Muscle layer of duodenum (tissue), 2 donors: Measurements from ENCODE around the gene BMS1.
"Not testable (repeated sequence)": the region's sequence is repeated elsewhere in the genome, so short reads cannot be mapped to it uniquely, and the experiment has no call there.

Source experiments
- H3K27ac ChIP-seq: one replicate; pipeline ENCODE4 v1.7.0; 2013; ENCODE audit warnings: mild to moderate bottlenecking, low read length
- H3K27me3 ChIP-seq: one replicate; pipeline ENCODE4 v1.7.0; 2013; ENCODE audit warnings: low read depth, mild to moderate bottlenecking, control low read depth, low read length
- H3K36me3 ChIP-seq, 2 donors: one replicate each; pipeline ENCODE4 v1.7.0; 2013; ENCODE audit warnings: low read length in 2 of 2, control low read depth in 1 of 2, mild to moderate bottlenecking in 1 of 2; ENCODE audit not compliant: insufficient read depth in 2 of 2, control insufficient read depth in 1 of 2
- H3K4me1 ChIP-seq, 2 donors: one replicate each; pipeline ENCODE4 v1.7.0; 2013; ENCODE audit warnings: low read length in 2 of 2, mild to moderate bottlenecking in 2 of 2, control low read depth in 1 of 2, moderate library complexity in 1 of 2; ENCODE audit not compliant: insufficient read depth in 2 of 2, control insufficient read depth in 1 of 2
- H3K4me3 ChIP-seq, 2 donors: one replicate each; pipeline ENCODE4 v1.7.0; 2013; ENCODE audit warnings: low read length in 2 of 2, low read depth in 1 of 2, mild to moderate bottlenecking in 1 of 2
- H3K9me3 ChIP-seq, 2 donors: one replicate each; pipeline ENCODE4 v1.7.0; 2013; ENCODE audit warnings: low read length in 2 of 2, control low read depth in 1 of 2, mild to moderate bottlenecking in 1 of 2; ENCODE audit not compliant: control insufficient read depth in 1 of 2
- donor health status: healthy.

Gene BMS1

DNA sequence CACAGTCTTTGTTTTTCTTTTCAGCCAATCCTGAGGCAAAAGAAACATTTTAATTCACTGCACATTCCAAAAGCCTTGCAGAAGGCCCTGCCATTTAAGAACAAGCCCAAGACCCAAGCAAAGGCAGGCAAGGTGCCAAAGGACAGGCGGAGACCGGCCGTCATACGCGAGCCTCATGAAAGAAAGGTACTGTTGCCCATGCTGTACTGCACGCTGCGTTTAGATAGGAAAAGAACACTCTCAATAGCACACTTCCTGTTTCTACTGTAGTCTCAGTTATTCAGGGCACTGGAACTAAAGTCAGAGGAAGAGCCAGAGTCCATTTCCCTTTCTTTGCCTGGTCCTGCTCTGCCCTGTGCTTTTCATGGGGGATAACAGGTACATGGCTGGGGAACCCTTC lies 47.6 kb downstream of the BMS1 start:
- H3K27me3 ChIP-seq, result no peaks in the 10 kb centered on the region
- no peaks in the 10 kb centered on the region for H3K4me1 ChIP-seq
- H3K4me3 ChIP-seq, result no peak overlapping the region
- H3K36me3 ChIP-seq, result peaks cover 13 to 33% of the 10 kb centered on the region in 2 donors
- no peaks in the 10 kb centered on the region for H3K9me3 ChIP-seq
- H3K27ac ChIP-seq, result no peak overlapping the region

GRCh38 chr10:42836096-42836495 lies 53.5 kb downstream of the BMS1 start:
- no peak overlapping the region for H3K27ac ChIP-seq
- no peaks in the 10 kb centered on the region for H3K27me3 ChIP-seq
- no peak overlapping the region for H3K4me3 ChIP-seq
- H3K9me3 ChIP-seq, result no peaks in the 10 kb centered on the region
- peaks cover 6 to 13% of the 10 kb centered on the region in 2 donors for H3K36me3 ChIP-seq
- H3K4me1 ChIP-seq, result peaks cover 0 to 7% of the 10 kb centered on the region in 2 donors

- Histone ChIP-seq H3K27me3 (no peaks in the 10 kb centered on the region), H3K4me3 (peak overlapping the region in 1 of 2 donors; percentile 62), H3K27ac (no peak overlapping the region)
Observed at GRCh38 chr10:42836771-42837468, 54.3 kb downstream of the BMS1 start.

DNA sequence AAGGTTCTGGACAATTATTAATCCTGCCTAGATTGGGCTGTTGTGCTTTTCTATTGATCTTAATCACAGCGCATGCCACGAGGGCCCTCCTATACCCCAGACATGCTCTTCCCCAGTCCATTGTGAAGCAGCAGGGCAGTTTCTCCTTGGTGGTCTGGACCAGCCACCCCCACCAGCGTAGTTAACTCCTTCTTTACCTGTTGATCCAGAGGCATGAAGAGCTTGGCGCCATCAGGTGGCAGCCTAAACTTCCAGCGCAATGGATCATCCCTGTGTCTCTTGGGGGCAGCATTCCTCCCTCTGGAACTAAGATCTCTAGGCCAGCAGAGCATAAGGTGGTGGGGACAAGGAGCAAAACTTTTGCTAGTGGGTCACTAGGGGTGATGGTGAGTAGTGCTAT lies 62.2 kb downstream of the BMS1 start:
- H3K27me3 ChIP-seq, H3K4me1 ChIP-seq, H3K9me3 ChIP-seq, H3K27ac ChIP-seq, H3K4me3 ChIP-seq, H3K36me3 ChIP-seq: not testable (repeated sequence)

More at GRCh38 chr10:42836771-42837468, 54.3 kb downstream of the BMS1 start:
- peaks cover 0 to 6% of the 10 kb centered on the region in 2 donors for H3K36me3 ChIP-seq
- peaks cover 0 to 7% of the 10 kb centered on the region in 2 donors for H3K4me1 ChIP-seq
- H3K9me3 ChIP-seq, result no peaks in the 10 kb centered on the region

- H3K36me3 ChIP-seq, H3K27me3 ChIP-seq, H3K4me1 ChIP-seq, H3K9me3 ChIP-seq, H3K4me3 ChIP-seq, H3K27ac ChIP-seq: not testable (repeated sequence)
Observed at GRCh38 chr10:42847261-42847660, 64.7 kb downstream of the BMS1 start.

DNA sequence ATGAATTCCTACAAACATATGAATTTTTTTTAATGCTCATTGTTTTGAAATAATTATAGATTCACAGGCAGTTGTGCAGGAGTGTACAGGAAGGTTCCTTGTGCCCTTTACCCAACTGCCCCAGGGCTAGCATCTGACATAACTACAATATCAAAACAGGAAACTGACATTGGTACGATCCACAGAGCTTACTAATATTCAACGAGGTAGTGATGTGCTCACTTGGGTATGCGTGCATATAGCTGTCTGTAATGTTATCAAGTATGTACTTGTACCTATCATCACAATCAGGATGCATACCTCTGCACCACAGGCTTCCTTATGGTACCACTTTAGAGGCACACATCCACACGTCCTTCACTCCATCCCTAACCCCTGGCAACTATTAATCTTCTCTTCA lies 68.3 kb downstream of the BMS1 start:
- Histone ChIP-seq H3K9me3 (peaks cover 0 to 4% of the 10 kb centered on the region in 2 donors), H3K4me1 (no peaks in the 10 kb centered on the region), H3K27ac (no peak overlapping the region), H3K36me3 (no peaks in the 10 kb centered on the region), H3K27me3 (no peaks in the 10 kb centered on the region), H3K4me3 (no peak overlapping the region)

- Histone ChIP-seq H3K9me3 (no peaks in the 10 kb centered on the region), H3K27me3 (no peaks in the 10 kb centered on the region), H3K4me1 (no peaks in the 10 kb centered on the region), H3K27ac (no peak overlapping the region), H3K4me3 (no peak overlapping the region), H3K36me3 (no peaks in the 10 kb centered on the region)
Observed at GRCh38 chr10:42859256-42859655, 76.7 kb downstream of the BMS1 start.

DNA sequence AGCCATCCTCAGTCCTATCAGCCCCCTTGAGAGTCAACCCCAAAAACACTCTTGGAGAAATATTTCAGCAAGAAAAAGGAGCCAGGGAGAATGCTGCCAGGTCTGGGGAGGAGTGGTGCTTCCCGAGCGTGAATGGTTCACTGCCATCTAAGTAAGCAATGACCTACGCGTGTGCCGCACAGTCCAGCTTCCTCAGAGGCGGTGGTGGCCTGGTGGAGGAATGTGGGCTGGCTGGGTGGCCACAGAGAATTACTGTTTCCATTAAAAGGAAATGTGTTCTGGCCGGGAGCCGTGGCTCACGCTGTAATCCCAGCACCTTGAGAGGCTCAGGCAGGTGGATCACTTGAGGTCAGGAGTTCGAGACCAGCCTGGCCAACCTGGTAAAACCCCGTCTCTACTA lies 77.4 kb downstream of the BMS1 start:
- not testable (repeated sequence) for H3K4me3 ChIP-seq, H3K27me3 ChIP-seq, H3K36me3 ChIP-seq, H3K27ac ChIP-seq, H3K9me3 ChIP-seq, H3K4me1 ChIP-seq

- H3K4me1 ChIP-seq, H3K27ac ChIP-seq, H3K27me3 ChIP-seq, H3K9me3 ChIP-seq, H3K4me3 ChIP-seq, H3K36me3 ChIP-seq: not testable (repeated sequence)
Observed at GRCh38 chr10:42862801-42863200, 80.2 kb downstream of the BMS1 start.

- H3K4me1 ChIP-seq, result peaks cover 0 to 8% of the 10 kb centered on the region in 2 donors
- peaks cover 8% of the 10 kb centered on the region for H3K27me3 ChIP-seq
- H3K4me3 ChIP-seq, result no peak overlapping the region
- H3K9me3 ChIP-seq, result no peaks in the 10 kb centered on the region
- no peak overlapping the region for H3K27ac ChIP-seq
- no peaks in the 10 kb centered on the region for H3K36me3 ChIP-seq
Observed at GRCh38 chr10:42864575-42864974, 82.0 kb downstream of the BMS1 start.

DNA sequence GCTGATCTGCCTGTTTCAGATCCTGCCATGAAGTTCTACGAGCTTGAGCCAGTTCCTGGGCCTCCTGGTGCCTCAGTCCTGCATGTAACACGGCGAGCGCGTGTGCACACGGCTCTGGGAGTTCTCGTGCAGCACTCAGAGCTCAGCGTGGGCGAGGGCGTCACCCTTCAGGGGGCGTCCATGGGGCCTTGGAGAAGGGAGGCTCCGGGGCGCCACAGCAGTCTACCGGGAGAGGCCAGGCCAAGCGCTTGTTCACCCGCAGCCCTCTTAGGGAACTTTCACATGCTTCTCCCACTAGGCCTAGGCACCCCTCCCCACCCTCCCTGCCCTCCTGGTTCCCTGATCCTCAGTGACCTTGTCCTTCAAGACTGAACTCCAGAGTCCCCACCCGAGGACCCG lies 83.1 kb downstream of the BMS1 start:
- Histone ChIP-seq H3K36me3 (no peaks in the 10 kb centered on the region), H3K9me3 (no peaks in the 10 kb centered on the region), H3K4me3 (no peak overlapping the region), H3K27ac (no peak overlapping the region), H3K27me3 (peaks cover 8% of the 10 kb centered on the region), H3K4me1 (peaks cover 0 to 8% of the 10 kb centered on the region in 2 donors)
